Measurements from ENCODE around the gene UBE2K.
"Not testable (repeated sequence)": the region's sequence is repeated elsewhere in the genome, so short reads cannot be mapped to it uniquely, and the experiment has no call there.

The UBE2K gene, protein sequence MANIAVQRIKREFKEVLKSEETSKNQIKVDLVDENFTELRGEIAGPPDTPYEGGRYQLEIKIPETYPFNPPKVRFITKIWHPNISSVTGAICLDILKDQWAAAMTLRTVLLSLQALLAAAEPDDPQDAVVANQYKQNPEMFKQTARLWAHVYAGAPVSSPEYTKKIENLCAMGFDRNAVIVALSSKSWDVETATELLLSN

GRCh38 chr4:39697740-39698423 lies at the start of gene UBE2K:
Gene UBE2K, plus strand, starts transcription at chr4:39698136. Its CDS starts 192 bp downstream, at chr4:39698328.
- peak; percentile 91 for DNase-seq (ENCODE audit: low read depth)

DNA sequence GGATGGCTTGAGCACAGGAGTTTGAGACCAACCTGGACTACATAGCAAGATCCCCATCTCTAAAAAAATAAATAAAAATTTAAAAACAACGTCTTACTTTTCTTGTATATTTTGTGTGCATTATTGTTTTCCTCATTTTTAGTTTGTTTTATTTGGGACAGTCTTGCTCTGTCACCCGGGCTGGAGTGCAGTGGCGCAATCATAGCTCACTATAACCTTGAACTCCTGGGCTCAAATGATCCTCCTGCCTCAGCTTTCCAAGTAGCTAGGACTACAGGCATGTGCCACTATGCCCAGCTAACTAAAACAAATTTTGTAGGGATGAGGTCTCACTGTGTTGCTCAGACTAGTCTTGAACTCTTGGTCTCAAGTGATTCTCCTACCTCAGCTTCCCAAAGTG lies 49.7 kb upstream of the UBE2K start:
- no peak for DNase-seq (ENCODE audit: low read depth)

- no peak for DNase-seq (ENCODE audit: low read depth)
Observed at GRCh38 chr4:39648827-39649558, 48.9 kb upstream of the UBE2K start.

GRCh38 chr4:39649639-39650265 lies 48.2 kb upstream of the UBE2K start:
- DNase-seq (ENCODE audit: low read depth), result no peak

DNA sequence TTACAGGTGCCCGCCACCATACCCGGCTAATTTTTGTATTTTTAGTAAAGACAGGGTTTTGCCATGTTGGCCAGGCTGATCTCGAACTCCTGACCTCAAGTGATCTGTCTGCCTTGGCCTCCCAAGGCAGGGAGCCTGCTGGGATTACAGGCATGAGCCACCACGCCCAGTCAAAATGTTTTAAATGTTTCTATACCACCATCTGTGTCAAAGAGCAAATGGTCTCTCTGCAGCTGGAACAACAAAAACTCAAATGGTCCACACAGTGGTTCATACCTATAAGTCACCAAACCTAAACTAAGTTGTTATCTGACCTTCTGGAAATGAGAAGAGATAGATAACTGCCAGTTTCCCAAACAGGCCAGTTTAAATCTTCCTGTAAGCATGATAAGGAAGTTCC lies 46.4 kb upstream of the UBE2K start:
- not testable (repeated sequence) for DNase-seq (ENCODE audit: low read depth)

- no peak for DNase-seq (ENCODE audit: low read depth)
Observed at GRCh38 chr4:39655211-39655610, 42.7 kb upstream of the UBE2K start.

DNA sequence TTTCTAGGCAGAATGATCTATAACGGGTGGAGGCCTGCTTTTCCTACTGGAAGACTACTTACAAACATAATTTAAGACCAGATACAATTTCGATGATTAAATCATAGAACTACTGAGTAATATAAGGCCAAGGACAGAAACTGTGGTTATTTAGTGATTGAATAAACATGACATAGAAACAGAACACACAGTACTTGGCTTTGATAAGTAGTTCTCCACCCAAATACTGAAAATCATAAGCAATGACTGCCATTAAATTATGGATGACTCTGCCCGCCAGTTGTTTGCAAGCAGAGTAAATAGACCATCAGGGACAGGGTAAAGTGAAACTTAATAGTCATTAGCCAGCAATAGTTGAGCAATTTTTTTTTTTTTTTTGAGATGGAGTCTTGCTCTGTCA lies 42.1 kb upstream of the UBE2K start:
- no peak for DNase-seq (ENCODE audit: low read depth)

- DNase-seq (ENCODE audit: low read depth), result not testable (repeated sequence)
Observed at GRCh38 chr4:39656638-39657037, 41.3 kb upstream of the UBE2K start.

GRCh38 chr4:39657465-39657864 lies 40.5 kb upstream of the UBE2K start:
- no peak for DNase-seq (ENCODE audit: low read depth)

DNA sequence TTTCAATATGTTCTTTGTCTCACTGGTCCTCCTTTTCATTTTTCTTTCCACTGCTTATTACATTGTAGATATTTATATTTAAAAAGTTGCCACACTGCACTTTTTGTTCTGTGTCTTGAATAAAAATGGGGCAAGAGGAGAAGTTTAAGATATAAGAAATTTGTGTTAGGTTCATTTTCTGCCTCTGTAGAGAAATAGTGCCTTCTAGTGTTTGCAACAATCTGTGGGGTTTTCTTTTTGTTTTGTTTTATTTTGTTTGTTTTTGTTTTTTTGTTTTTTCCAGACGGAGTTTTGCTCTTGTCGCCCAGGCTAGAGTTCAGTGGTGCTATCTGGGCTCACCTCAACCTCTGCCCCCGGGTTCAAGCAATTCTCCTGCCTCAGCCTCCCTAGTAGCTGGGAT lies 39.2 kb upstream of the UBE2K start:
- DNase-seq (ENCODE audit: low read depth), result no peak

DNA sequence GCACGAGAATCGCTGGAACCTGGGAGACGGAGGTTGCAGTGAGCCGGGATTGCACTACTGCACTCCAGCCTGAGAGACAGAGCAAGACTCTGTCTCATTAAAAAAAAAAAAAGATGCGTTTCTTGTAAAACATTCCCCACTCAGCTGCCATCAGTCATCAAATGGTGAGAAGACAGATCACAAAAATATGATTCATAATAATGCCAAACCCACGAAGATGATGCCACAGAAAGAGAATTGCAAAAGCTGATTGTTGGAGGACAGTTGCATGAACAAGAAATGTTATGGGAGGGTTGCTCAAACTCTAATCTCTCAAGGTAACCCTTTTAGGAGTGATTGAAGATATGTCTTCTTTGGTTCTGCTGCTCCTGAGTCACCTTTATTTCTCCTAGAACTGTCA lies 37.9 kb upstream of the UBE2K start:
- DNase-seq (ENCODE audit: low read depth), result no peak

GRCh38 chr4:39660757-39661156 lies 37.2 kb upstream of the UBE2K start:
- DNase-seq (ENCODE audit: low read depth), result no peak

DNA sequence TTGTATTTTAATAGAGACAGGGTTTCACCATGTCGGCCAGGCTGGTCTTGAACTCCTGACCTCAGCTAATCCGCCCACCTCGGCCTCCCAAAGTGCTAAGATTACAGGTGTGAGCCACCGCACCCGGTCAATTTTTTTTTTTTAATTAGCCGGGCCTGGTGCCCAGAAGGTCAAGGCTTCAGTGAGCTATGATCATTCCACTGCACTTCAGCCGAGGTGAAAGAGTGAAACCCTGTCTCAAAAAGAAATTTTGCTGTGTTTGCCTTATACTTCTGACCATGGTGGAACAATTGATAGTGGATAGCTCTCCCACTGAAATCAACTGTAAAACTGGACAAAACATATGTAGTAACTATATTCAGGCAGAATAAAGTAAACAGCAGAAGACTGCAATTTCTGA lies 35.3 kb upstream of the UBE2K start:
- no peak for DNase-seq (ENCODE audit: low read depth)

DNA sequence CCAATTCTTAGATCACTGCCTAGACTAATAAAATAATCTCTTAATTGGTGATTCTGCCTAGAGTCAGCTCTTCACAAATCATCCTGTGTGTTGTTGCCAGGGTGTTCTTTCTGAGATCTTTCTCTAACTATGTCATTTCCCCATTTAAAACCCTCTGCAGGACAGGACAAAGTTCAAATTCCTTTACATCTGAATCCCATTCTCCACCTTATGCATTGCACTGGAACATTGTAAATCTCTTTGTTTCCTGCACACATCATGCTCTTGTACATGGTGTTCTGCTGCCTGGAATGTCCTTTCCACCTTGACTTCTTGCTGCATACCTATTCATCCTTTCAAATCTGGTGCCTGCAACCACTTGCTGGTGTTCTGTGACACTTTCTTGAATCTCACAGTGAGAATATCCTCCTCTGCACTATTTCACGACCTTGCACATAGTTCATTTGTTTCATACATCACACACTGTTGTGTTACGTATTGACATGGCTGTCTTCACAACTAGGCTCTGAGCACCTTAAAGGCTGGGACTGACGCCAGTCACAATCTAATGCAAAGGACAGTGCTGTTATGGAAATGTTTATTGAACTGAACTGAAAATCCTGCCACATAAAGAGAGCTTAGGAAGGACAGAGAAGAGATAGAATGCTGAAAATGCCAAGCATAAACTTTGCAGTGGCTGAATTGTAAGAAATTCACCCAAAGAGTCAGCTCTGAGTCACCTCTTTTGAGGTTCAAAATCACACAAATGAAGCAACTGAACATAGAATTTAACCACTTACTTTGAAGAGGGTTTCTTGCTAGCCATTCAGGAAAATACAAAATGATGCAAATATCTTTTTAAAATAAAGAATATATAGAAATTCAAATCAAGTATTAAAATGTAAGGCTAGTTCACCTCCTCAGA lies 32.9 kb upstream of the UBE2K start:
- DNase-seq (ENCODE audit: low read depth), result peak; percentile 52

GRCh38 chr4:39667706-39668105 lies 30.2 kb upstream of the UBE2K start:
- DNase-seq (ENCODE audit: low read depth), result no peak

DNA sequence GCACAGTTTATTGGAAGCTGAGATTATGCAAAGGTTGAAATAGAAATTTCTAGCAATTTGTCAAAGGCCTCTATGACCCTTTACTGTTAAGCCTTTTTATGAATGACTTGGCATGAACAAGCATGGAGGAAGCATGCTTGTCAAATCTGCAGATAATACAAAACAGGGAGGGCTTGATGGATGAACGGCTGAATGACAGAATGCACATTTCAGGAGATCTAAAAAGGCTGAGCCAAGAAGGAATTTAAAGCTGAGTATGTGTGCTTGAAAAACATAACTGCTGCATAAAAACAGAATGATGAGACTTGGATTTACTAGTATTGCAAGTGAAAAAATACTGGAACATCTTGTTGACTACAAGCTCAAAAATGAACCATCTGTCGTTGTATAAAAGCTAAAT lies 29.0 kb upstream of the UBE2K start:
- no peak for DNase-seq (ENCODE audit: low read depth)

- DNase-seq (ENCODE audit: low read depth), result not testable (repeated sequence)
Observed at GRCh38 chr4:39670296-39670695, 27.6 kb upstream of the UBE2K start.

DNA sequence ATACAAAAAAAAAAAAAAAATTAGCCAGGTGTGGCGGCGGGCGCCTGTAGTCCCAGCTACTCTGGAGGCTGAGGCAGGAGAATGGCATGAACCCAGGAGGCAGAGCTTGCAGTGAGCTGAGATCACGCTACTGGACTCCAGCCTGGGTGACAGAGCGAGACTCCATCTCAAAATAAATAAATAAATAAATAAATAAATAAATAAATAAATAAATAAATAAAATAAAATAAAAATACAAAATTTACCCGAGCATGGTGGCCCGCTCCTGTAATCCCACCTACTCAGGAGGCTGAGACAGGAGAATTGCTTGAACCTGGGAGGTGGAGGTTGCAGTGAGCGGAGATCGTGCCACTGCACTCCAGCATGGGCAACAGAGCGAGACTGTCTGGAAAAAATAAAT lies 22.3 kb upstream of the UBE2K start:
- DNase-seq (ENCODE audit: low read depth), result not testable (repeated sequence)

GRCh38 chr4:39681003-39681402 lies 16.9 kb upstream of the UBE2K start:
- not testable (repeated sequence) for DNase-seq (ENCODE audit: low read depth)

GRCh38 chr4:39682138-39682537 lies 15.8 kb upstream of the UBE2K start:
- DNase-seq (ENCODE audit: low read depth), result no peak

GRCh38 chr4:39685990-39686389 lies 11.9 kb upstream of the UBE2K start:
- no peak for DNase-seq (ENCODE audit: low read depth)

GRCh38 chr4:39687014-39687413 lies 10.9 kb upstream of the UBE2K start:
- DNase-seq (ENCODE audit: low read depth), result no peak
